K562 (cell line): ENCODE results near the gene PLCG2. TPM values are rescaled to one million over a fixed set of nuclear protein-coding genes. Genes with fewer than 3 reads are reported as not detected.

Experiments used
- ATAC-seq: fragments of 200-7000 bp; cut with Tn5 transposase; 3 replicates; pipeline ENCODE4 v1.9.1; 2020; ENCODE audit warnings: moderate library complexity
- BruUV-seq: library from RNA; stranded (reverse); fragments of 400-500 nt; replicated peaks from 2 replicates; lab custom pipeline; 2021; lab: Mats Ljungman, UMichigan
- CTCF ChIA-PET: fragments of 300-600 bp; formaldehyde crosslinking; extraction: SDS; loops from one replicate; lab custom pipeline; 2021; ENCODE audit warnings: low intra/inter-chr PET ratio; lab: Yijun Ruan, JAX
- POLR2A ChIA-PET: fragments of 300-600, 350-650 bp; sonication (Branson Sonifier 250); formaldehyde crosslinking; extraction: SDS; loops from one replicate; lab custom pipeline; 2021; ENCODE audit warnings: antibody characterized with exemption, inconsistent platforms; lab: Yijun Ruan, JAX
- DNase-seq, 4 experiments: peaks; one replicate each; pipeline versions ENCODE4 v3.0.0 to v3.0.0-alpha.2; 2011 to 2018; ENCODE audit warnings: low spot score in 3 of 4, mixed read lengths in 3 of 4; ENCODE audit errors: extremely low read depth in 1 of 4
- FAIRE-seq: peaks from 2 replicates; lab custom pipeline; 2011; peaks lifted over from hg19 to GRCh38; lab: Jason Lieb, UNC
- H2AFZ ChIP-seq: 2 replicates; pipeline ENCODE4 v1.6.0; 2011; ENCODE audit warnings: low read depth, low read length, control low read depth, inconsistent platforms
- H3K27ac ChIP-seq: fragments of 200-600 bp; 3 replicates; pipeline ENCODE4 v1.8.0; 2011; ENCODE audit warnings: low read depth, mild to moderate bottlenecking, control low read depth, inconsistent platforms, low read length, moderate library complexity, mixed read lengths; ENCODE audit errors: extremely low read depth
- H3K27me3 ChIP-seq, 2 experiments: fragments of 300-600 bp in 1 of 2; 2 replicates in 1 of 2; 3 replicates in 1 of 2; pipeline versions ENCODE4 v1.6.0 to v1.8.0; 2011; ENCODE audit warnings: inconsistent platforms in 2 of 2, low read length in 2 of 2, mild to moderate bottlenecking in 1 of 2, mixed read lengths in 1 of 2, moderate library complexity in 1 of 2; ENCODE audit not compliant: control insufficient read depth in 2 of 2, insufficient read depth in 2 of 2
- H3K36me3 ChIP-seq: fragments of 300-600 bp; 3 replicates; pipeline ENCODE4 v1.8.0; 2011; ENCODE audit warnings: mild to moderate bottlenecking, low read length, inconsistent platforms; ENCODE audit not compliant: control insufficient read depth, insufficient read depth
- H3K4me1 ChIP-seq, 2 experiments: fragments of 200-600 bp in 1 of 2; replicated peaks in 1 of 2; 2 replicates in 1 of 2; 3 replicates in 1 of 2; pipeline versions ENCODE4 v1.5.1 to v1.8.0; 2011; ENCODE audit warnings: inconsistent platforms in 2 of 2, low read length in 2 of 2, mild to moderate bottlenecking in 1 of 2, mixed read lengths in 1 of 2, moderate library complexity in 1 of 2; ENCODE audit not compliant: control insufficient read depth in 2 of 2, insufficient read depth in 2 of 2
- H3K4me2 ChIP-seq: 2 replicates; pipeline ENCODE4 v1.6.1; 2011; ENCODE audit warnings: low read length, control low read depth, inconsistent platforms, mixed read lengths; ENCODE audit not compliant: insufficient read depth
- H3K4me3 ChIP-seq: fragments of 200-600 bp; sonication (generic), shearing (Covaris generic); 2 replicates; pipeline ENCODE4 v1.5.1; 2016; ENCODE audit warnings: control low read depth, inconsistent platforms
- H3K79me2 ChIP-seq: fragments of 200-600 bp; 3 replicates; pipeline ENCODE4 v1.8.0; 2011; ENCODE audit warnings: low read length, inconsistent platforms; ENCODE audit not compliant: control insufficient read depth, insufficient read depth
- H3K9ac ChIP-seq, 2 experiments: 2 replicates each; pipeline versions ENCODE4 v1.6.0 to v1.6.1; 2011; ENCODE audit warnings: low read depth in 2 of 2, low read length in 2 of 2, control low read depth in 1 of 2, inconsistent platforms in 1 of 2, mild to moderate bottlenecking in 1 of 2, mixed read lengths in 1 of 2; ENCODE audit not compliant: insufficient read depth in 1 of 2
- H3K9me1 ChIP-seq: one replicate; pipeline ENCODE4 v1.6.0; 2011; ENCODE audit warnings: inconsistent platforms, mild to moderate bottlenecking, low read length, moderate library complexity; ENCODE audit not compliant: control insufficient read depth, insufficient read depth
- H3K9me3 ChIP-seq: replicated peaks from 2 replicates; pipeline ENCODE4 v1.5.1; 2011; ENCODE audit warnings: low read depth, low read length, inconsistent platforms; ENCODE audit not compliant: control insufficient read depth, insufficient read depth
- H4K20me1 ChIP-seq: replicated peaks from 2 replicates; pipeline ENCODE4 v1.6.1; 2011; ENCODE audit warnings: low read length, inconsistent platforms, mixed read lengths; ENCODE audit not compliant: control insufficient read depth, insufficient read depth
- CBX3 ChIP-seq, 2 experiments: IDR thresholded peaks; 1 replicate in 1 of 2; 2 replicates in 1 of 2; pipeline ENCODE4 v1.6.1; 2012; ENCODE audit warnings: inconsistent platforms in 2 of 2, low read length in 2 of 2, borderline replicate concordance in 1 of 2, control low read depth in 1 of 2
- CREB3 ChIP-seq: fragments of 450-650 bp; conservative IDR thresholded peaks from 2 replicates; pipeline ENCODE4 v1.6.1; 2016; ENCODE audit warnings: missing genetic modification characterization, low read depth, mild to moderate bottlenecking, missing compliant biosample characterization, moderate library complexity
- EHMT2 ChIP-seq: fragments of 450-650 bp; IDR thresholded peaks from 2 replicates; pipeline ENCODE4 v1.6.1; 2018; ENCODE audit warnings: antibody characterized with exemption
- HDAC1 ChIP-seq, 2 experiments: fragments of 450-650 bp; IDR thresholded peaks; 2 replicates each; pipeline ENCODE4 v1.6.1; 2016 to 2017; ENCODE audit warnings: inconsistent platforms in 1 of 2, mild to moderate bottlenecking in 1 of 2, moderate library complexity in 1 of 2
- KAT8 ChIP-seq: fragments of 450-650 bp; IDR thresholded peaks from 2 replicates; pipeline ENCODE4 v1.6.1; 2016; ENCODE audit warnings: low read depth, mild to moderate bottlenecking
- POLR2G ChIP-seq: fragments of 200-400 bp; formaldehyde crosslinking; IDR thresholded peaks from 2 replicates; pipeline ENCODE4 v1.6.1; 2017; ENCODE audit warnings: low read depth, mild to moderate bottlenecking, antibody characterized with exemption, low read length, moderate library complexity
- SMAD4 ChIP-seq: fragments of 250-450 bp; sonication (Bioruptor Pico); conservative IDR thresholded peaks from 2 replicates; pipeline ENCODE4 v1.8.0; 2021; ENCODE audit warnings: inconsistent platforms, mild to moderate bottlenecking, moderate library complexity
- SRF ChIP-seq, 2 experiments: fragments of 250-450, 450-650 bp in 1 of 2; sonication (Bioruptor Pico) in 1 of 2; sonication (generic) in 1 of 2; formaldehyde crosslinking; IDR thresholded peaks; 2 replicates each; pipeline versions ENCODE4 v1.5.0 to v1.5.1; 2020 to 2022; ENCODE audit warnings: mild to moderate bottlenecking in 1 of 2, missing genetic modification reagents in 1 of 2
- USF2 ChIP-seq: sonication (generic); formaldehyde crosslinking; IDR thresholded peaks from 2 replicates; pipeline ENCODE4 v1.5.0; 2020; ENCODE audit warnings: missing genetic modification reagents
- ZFP30 ChIP-seq: fragments of 250-450 bp; sonication (Bioruptor Pico); IDR thresholded peaks from 2 replicates; pipeline ENCODE4 v1.8.0; 2022; ENCODE audit warnings: moderate library complexity, mild to moderate bottlenecking, inconsistent platforms, borderline replicate concordance
- ZNF146 ChIP-seq: IDR thresholded peaks from one replicate; pipeline ENCODE4 v1.6.1; 2018; ENCODE audit warnings: missing compliant biosample characterization; ENCODE audit not compliant: unreplicated experiment
- ZNF740 ChIP-seq, 3 experiments: fragments of 200-800 bp in 1 of 3; sonication (Bioruptor generic) in 1 of 3; sonication (generic) in 1 of 3; formaldehyde crosslinking in 1 of 3; IDR thresholded peaks; 2 replicates each; pipeline versions ENCODE4 v1.6.1 to v1.8.0; 2016 to 2022; ENCODE audit warnings: mild to moderate bottlenecking in 2 of 3, missing compliant biosample characterization in 2 of 3, missing genetic modification characterization in 2 of 3, missing genetic modification reagents in 1 of 3
- WGBS: fragments of 100-300 bp; shearing (Covaris generic); methylation state at CpG from one replicate; pipeline ENCODE4 v1.1.6; 2016; ENCODE audit warnings: low coverage, mixed read lengths; ENCODE audit not compliant: insufficient coverage; ENCODE audit errors: missing lambda C conversion rate; 5-methylcytosine and 5-hydroxymethylcytosine counted together
- in situ Hi-C: fragments of 300-500 bp; cut with MboI; formaldehyde crosslinking; loops from 4 replicates; pipeline ENCODE4 v1.15.0; 2018; ENCODE audit warnings: inconsistent platforms, mixed read lengths
- intact Hi-C: fragments of 100-400 bp; cut with micrococcal nuclease; formaldehyde crosslinking; loops from 2 replicates; pipeline ENCODE4 v1.14.2; 2022
- polyA plus RNA-seq, 8 experiments: library from polyadenylated mRNA; depleted of rRNA in 4 of 8; stranded (reverse) in 5 of 8; unstranded in 3 of 8; fragments of >200 nt; fragmentation: Nextera tagmentation in 2 of 8; fragmentation: Illumina TruSeq in 1 of 8; extraction: Ambion mirVana in 2 of 8; extraction: Trizol in 1 of 8; gene quantifications; 2 replicates each; pipeline versions ENCODE4 v1.2.1 to v1.2.3, GENCODE V29; 2011 to 2014; ENCODE audit warnings: inconsistent platforms in 1 of 8, missing spikeins in 1 of 8
- total RNA-seq, 7 experiments: library from RNA; depleted of rRNA in 6 of 7; stranded (reverse); fragments of >200 nt in 6 of 7; fragmentation: Illumina TruSeq in 2 of 7; extraction: Trizol in 2 of 7; gene quantifications; 2 replicates each; pipeline versions ENCODE4 v1.2.1 to v1.2.3, GENCODE V29; 2011 to 2021; ENCODE audit warnings: low replicate concordance in 1 of 7
- TF ChIP-seq, protein P1 (sequence below): fragments of 250-450 bp; sonication (Bioruptor Pico); IDR thresholded peaks from 2 replicates; pipeline ENCODE4 v1.4.0; 2020; ENCODE audit warnings: borderline replicate concordance
- TF ChIP-seq, protein P2 (sequence below): fragments of 450-650 bp; IDR thresholded peaks from 2 replicates; pipeline ENCODE4 v1.6.1; 2016; ENCODE audit warnings: antibody characterized with exemption

The PLCG2 gene
- total and polyA plus RNA-seq, 9 of the 15 experiments (the other 6 are each of a cell fraction or from before 2014, with no cell fraction given) = 0.94 to 7.1 (median 3.1) TPM

- DNase-seq (no peak), FAIRE-seq (no peak), ATAC-seq (no peak)
- Histone ChIP-seq H3K27ac (no peak overlapping the region), H3K9ac (no peak overlapping the region), H2AFZ (no peak overlapping the region), H3K9me1 (no peaks in the 10 kb centered on the region), H4K20me1 (no peaks in the 10 kb centered on the region), H3K4me2 (no peak overlapping the region), H3K4me3 (no peak overlapping the region), H3K27me3 (peaks cover 33 to 57% of the 10 kb centered on the region in 2 experiments), H3K9me3 (no peaks in the 10 kb centered on the region), H3K4me1 (no peaks in the 10 kb centered on the region), H3K79me2 (no peaks in the 10 kb centered on the region)
- in situ Hi-C loops = no loop called here
- POLR2A ChIA-PET = interaction anchor here (0.7 kb wide), 1 partner anchor 9 kb away, joined by 3 read pairs; no protein-coding TSS in a partner anchor
- WGBS = 4% methylated on average over 12 of the region's 12 CpGs
- CTCF ChIA-PET = interaction anchor here (0.7 kb wide), 1 partner anchor 15 kb away, joined by 4 read pairs; no protein-coding TSS in a partner anchor
- intact Hi-C loops = no loop called here
- TF ChIP-seq SMAD4 (CRISPR knock-in tag) (no peak), ZNF146 (CRISPR knock-in tag) (no peak), CBX3 (IDR thresholded peaks at IDR 0.05; ENCODE audit: borderline replicate concordance in 1 of 2, low read length in 2 of 2) (no peak), ZFP30 (CRISPR knock-in tag) (no peak), POLR2G (no peak), KAT8 (no peak), ZNF740 (CRISPR knock-in tag; IDR thresholded peaks at IDR 0.05) (no peak), ZNF740 (tag; IDR thresholded peaks at IDR 0.05) (no peak), USF2 (CRISPR knock-in tag) (no peak), CREB3 (tag) (no peak), SRF (CRISPR knock-in tag; IDR thresholded peaks at IDR 0.05) (no peak), HDAC1 (IDR thresholded peaks at IDR 0.05) (no peak), EHMT2 (no peak)
- TF ChIP-seq, protein P1, sequence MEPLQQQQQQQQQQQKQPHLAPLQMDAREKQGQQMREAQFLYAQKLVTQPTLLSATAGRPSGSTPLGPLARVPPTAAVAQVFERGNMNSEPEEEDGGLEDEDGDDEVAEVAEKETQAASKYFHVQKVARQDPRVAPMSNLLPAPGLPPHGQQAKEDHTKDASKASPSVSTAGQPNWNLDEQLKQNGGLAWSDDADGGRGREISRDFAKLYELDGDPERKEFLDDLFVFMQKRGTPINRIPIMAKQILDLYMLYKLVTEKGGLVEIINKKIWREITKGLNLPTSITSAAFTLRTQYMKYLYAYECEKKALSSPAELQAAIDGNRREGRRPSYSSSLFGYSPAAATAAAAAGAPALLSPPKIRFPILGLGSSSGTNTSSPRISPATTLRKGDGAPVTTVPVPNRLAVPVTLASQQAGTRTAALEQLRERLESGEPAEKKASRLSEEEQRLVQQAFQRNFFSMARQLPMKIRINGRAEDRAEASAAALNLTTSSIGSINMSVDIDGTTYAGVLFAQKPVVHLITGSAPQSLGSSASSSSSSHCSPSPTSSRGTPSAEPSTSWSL (CRISPR knock-in tag) = no peak
- TF ChIP-seq, protein P2, sequence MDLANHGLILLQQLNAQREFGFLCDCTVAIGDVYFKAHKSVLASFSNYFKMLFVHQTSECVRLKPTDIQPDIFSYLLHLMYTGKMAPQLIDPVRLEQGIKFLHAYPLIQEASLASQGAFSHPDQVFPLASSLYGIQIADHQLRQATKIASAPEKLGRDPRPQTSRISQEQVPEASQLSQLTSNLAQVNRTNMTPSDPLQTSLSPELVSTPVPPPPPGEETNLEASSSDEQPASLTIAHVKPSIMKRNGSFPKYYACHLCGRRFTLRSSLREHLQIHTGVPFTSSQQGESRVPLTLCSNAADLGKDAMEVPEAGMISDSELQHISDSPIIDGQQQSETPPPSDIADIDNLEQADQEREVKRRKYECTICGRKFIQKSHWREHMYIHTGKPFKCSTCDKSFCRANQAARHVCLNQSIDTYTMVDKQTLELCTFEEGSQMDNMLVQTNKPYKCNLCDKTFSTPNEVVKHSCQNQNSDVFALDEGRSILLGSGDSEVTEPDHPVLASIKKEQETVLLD = no peak
- TF ChIP-seq, all 486 proteins: peak for 0
- no TSS peak for BruUV-seq
- no peaks in the 10 kb centered on the region for H3K36me3 ChIP-seq
These were observed 142.2 kb downstream of the PLCG2 start for GRCh38 chr16:81921085-81921814.
